Measurements from ENCODE around the gene BAIAP2L1. TPM values are rescaled to one million over a fixed set of nuclear protein-coding genes. Genes with fewer than 3 reads are reported as not detected.

BAIAP2L1 gene
- total RNA-seq, 8 experiments from 2014 or later = 0.66 to 2.5 (median 1.4) TPM

DNA sequence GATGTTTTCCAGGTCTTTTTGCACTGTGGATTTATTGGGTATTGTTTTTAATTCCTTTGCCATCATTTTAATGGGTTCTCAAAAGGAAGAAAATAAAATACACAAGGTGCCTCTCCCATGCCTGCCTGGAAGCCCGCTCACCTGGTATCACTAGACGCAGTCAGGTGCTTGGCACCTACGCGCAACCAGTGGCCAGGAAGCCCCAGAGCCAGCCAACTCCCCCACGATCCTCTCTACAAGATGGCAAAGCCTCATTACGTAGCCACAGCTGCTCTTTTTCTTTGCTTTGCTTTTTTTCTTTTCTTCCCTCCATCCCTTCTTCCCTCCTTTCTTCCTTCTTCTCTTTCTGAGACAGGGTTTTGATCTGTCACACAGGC is 34.3 kb downstream of the BAIAP2L1 start:
- ATAC-seq (replicated peaks in 6 of 8) = no peak
- WGBS, 10 experiments = 46 to 100% (median 86%) methylated on average over 1 to 6 of the region's 6 CpGs; no CpG with 5 or more reads in 2 of the 10 experiments
- Histone ChIP-seq H3K4me3 (no peak overlapping the region), H3K27ac (no peak overlapping the region), H3K4me1 (replicated peaks in 1 of 2) (no peaks in the 10 kb centered on the region)
- in situ Hi-C loops (cut with MboI; ENCODE audit: low pct_unique_long_range_greater_than_20kb in 2 of 9, low sequenced_read_pairs in 9 of 9, unreplicated experiment in 9 of 9) = no loop called here

DNA sequence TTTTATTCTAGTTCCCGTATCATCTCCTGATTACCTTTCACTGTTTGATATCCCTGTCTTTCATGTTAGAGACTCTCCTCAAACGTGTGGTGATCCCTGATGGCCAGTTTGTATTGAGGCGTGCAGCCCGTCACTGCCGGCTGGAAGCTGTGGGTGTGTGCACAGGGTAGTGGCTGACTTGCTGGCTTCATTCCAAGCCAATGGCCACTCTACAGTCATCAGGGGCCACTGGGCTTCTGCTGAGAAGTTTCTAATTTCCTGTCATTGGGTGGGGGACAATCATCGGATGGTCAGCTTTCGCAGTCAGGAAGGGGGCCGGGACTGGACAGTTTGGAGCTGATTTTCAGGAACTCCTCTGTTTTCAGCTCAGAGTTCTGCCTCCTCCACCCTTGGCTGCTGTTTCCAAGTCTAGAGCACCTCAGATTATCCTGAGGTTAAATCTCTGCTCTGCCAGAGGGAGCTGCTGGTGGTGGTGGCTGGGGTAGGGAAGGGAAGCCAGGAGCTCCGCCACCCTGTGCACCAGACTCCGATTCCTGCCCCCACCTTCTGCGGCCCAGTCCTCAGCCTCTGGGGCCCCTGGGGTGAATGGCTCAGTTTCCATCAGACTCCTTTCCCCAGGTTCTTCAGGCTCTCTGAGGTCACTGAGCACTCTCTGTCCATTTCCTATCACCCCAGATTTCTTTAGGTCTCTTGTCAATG is 34.9 kb downstream of the BAIAP2L1 start:
- Histone ChIP-seq H3K4me1 (replicated peaks in 1 of 2) (no peaks in the 10 kb centered on the region), H3K4me3 (no peak overlapping the region), H3K27ac (no peak overlapping the region)
- peak in 2 of 8 experiments; percentile 93 to 98 for ATAC-seq (replicated peaks in 6 of 8)
- 56 to 100% (median 91%) methylated on average over 2 to 10 of the region's 11 CpGs; no CpG with 5 or more reads in 4 of the 10 experiments for WGBS, 10 experiments
- in situ Hi-C loops (cut with MboI; ENCODE audit: low pct_unique_long_range_greater_than_20kb in 2 of 9, low sequenced_read_pairs in 9 of 9, unreplicated experiment in 9 of 9) = no loop called here

DNA sequence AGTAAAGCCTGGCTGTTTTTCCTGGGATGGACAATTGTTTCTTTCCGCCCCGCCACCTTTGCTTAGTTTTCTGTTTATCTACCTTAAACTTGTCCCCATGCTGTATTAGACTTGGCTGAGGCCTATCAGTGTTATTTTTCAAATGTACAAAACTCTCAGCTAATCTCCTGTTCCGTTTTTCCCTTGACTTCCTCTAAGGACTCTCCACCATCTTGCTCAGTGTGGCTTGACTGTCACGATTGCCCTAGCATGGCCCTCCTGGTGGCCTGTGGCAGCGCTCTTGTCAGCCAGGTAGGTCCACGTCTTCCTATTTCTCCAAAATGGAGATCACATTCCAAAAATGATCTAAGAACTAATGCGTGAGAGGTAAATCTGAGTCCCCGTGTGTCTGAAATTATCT is 36.7 kb downstream of the BAIAP2L1 start:
- Histone ChIP-seq H3K4me3 (no peak overlapping the region), H3K27ac (no peak overlapping the region), H3K4me1 (replicated peaks in 1 of 2) (no peaks in the 10 kb centered on the region)
- WGBS, 10 experiments = 71 to 100% (median 91%) methylated on average over 1 to 8 of the region's 8 CpGs
- ATAC-seq (replicated peaks in 6 of 8) = no peak
- in situ Hi-C loops (cut with MboI; ENCODE audit: low pct_unique_long_range_greater_than_20kb in 2 of 9, low sequenced_read_pairs in 9 of 9, unreplicated experiment in 9 of 9) = no loop called here

GRCh38 chr7:98362517-98362916 is 38.4 kb downstream of the BAIAP2L1 start:
- H3K4me3 ChIP-seq = no peak overlapping the region
- in situ Hi-C loops (cut with MboI; ENCODE audit: low pct_unique_long_range_greater_than_20kb in 2 of 9, low sequenced_read_pairs in 9 of 9, unreplicated experiment in 9 of 9) = no loop called here
- ATAC-seq (replicated peaks in 6 of 8) = no peak
- WGBS, 10 experiments = 14 to 100% (median 67%) methylated on average over 1 to 3 of the region's 4 CpGs; no CpG with 5 or more reads in 3 of the 10 experiments
- no peak overlapping the region for H3K27ac ChIP-seq
- no peaks in the 10 kb centered on the region for H3K4me1 ChIP-seq (replicated peaks in 1 of 2)

GRCh38 chr7:98360221-98361130 is 40.4 kb downstream of the BAIAP2L1 start:
- in situ Hi-C loops (cut with MboI; ENCODE audit: low pct_unique_long_range_greater_than_20kb in 2 of 9, low sequenced_read_pairs in 9 of 9, unreplicated experiment in 9 of 9) = no loop called here
- no peaks in the 10 kb centered on the region for H3K4me1 ChIP-seq (replicated peaks in 1 of 2)
- 20 to 100% (median 78%) methylated on average over 1 to 10 of the region's 10 CpGs; no CpG with 5 or more reads in 1 of the 10 experiments for WGBS, 10 experiments
- ATAC-seq (replicated peaks in 6 of 8) = peak in 7 of 8 experiments; percentile 19 to 90 (median 68)
- no peak overlapping the region for H3K27ac ChIP-seq
- H3K4me3 ChIP-seq = no peak overlapping the region

- 80 to 100% (median 89%) methylated on average over 2 to 6 of the region's 13 CpGs; no CpG with 5 or more reads in 4 of the 10 experiments for WGBS, 10 experiments
- Histone ChIP-seq H3K4me1 (replicated peaks in 1 of 2) (no peaks in the 10 kb centered on the region), H3K4me3 (no peak overlapping the region), H3K27ac (no peak overlapping the region)
- in situ Hi-C loops (cut with MboI; ENCODE audit: low pct_unique_long_range_greater_than_20kb in 2 of 9, low sequenced_read_pairs in 9 of 9, unreplicated experiment in 9 of 9) = no loop called here
- peak in 1 of 8 experiments; percentile 16 for ATAC-seq (replicated peaks in 6 of 8)
These were observed 41.5 kb downstream of the BAIAP2L1 start for GRCh38 chr7:98359395-98359794.

DNA sequence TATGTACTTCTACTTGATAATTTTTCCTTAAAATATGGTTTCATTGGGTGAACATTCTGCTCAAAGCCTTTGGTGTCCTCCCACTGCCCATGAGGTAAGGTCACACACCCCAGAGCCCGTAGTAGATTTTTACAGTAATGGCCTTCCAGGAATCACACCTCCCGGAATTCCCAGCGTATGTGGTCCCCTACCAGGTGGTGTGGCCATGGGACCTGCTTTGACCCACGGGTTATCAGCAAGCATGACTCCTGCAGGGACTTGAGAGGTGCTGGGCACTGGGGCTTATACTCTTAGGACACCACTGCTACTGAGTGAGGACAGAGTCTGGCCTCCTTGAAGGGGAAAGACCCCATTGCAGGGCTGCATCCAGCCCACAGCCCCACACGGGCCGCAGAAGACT is 42.2 kb downstream of the BAIAP2L1 start:
- no peak for ATAC-seq (replicated peaks in 6 of 8)
- Histone ChIP-seq H3K4me3 (no peak overlapping the region), H3K27ac (no peak overlapping the region), H3K4me1 (replicated peaks in 1 of 2) (no peaks in the 10 kb centered on the region)
- in situ Hi-C loops (cut with MboI; ENCODE audit: low pct_unique_long_range_greater_than_20kb in 2 of 9, low sequenced_read_pairs in 9 of 9, unreplicated experiment in 9 of 9) = no loop called here
- WGBS, 10 experiments = 80 to 100% (median 100%) methylated on average over 1 of the region's 6 CpGs; no CpG with 5 or more reads in 7 of the 10 experiments

DNA sequence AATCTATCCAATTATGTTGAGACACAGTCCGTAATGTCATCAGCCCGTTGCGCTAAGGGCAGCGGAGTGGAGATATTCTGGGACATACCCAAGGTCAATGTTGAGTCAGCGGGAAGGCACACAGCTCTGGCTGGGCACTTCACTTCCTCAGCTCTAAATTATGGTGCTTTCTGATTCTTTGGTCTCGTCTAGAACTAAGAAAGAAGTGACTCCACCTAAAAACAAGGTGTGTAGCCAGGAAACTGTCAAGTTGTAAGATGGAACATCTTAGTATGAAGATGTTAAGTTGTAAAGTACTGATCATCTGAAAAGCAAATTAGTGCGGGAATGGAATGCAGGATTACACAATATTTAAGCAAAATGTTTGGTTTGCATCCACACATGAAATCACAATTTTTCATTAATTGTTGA is 43.1 kb downstream of the BAIAP2L1 start:
- Histone ChIP-seq H3K27ac (no peak overlapping the region), H3K4me1 (replicated peaks in 1 of 2) (no peaks in the 10 kb centered on the region), H3K4me3 (no peak overlapping the region)
- WGBS, 10 experiments = 0 to 100% (median 88%) methylated on average over 1 to 7 of the region's 7 CpGs; no CpG with 5 or more reads in 1 of the 10 experiments
- ATAC-seq (replicated peaks in 6 of 8) = peak in 3 of 8 experiments; percentile 27 to 51 (median 27)
- in situ Hi-C loops (cut with MboI; ENCODE audit: low pct_unique_long_range_greater_than_20kb in 2 of 9, low sequenced_read_pairs in 9 of 9, unreplicated experiment in 9 of 9) = no loop called here

DNA sequence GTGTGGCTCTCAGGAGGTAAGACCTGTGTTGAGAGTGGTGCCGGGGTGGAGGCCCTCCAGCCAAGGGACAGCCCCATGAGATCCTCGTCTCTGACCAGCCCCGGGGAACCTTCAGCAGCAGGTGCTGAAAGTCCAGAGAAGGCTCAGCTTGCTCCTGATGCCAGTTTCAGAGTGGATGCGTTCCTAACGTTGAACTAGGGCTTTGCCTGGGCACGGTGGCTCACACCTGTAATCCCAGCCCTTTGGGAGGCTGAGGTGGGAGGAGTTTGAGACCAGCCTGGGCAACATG is 45.7 kb downstream of the BAIAP2L1 start:
- Histone ChIP-seq H3K4me1 (replicated peaks in 1 of 2) (no peaks in the 10 kb centered on the region), H3K27ac (no peak overlapping the region), H3K4me3 (no peak overlapping the region)
- WGBS, 10 experiments = 40 to 100% (median 90%) methylated on average over 1 to 5 of the region's 6 CpGs; no CpG with 5 or more reads in 5 of the 10 experiments
- in situ Hi-C loops (cut with MboI; ENCODE audit: low pct_unique_long_range_greater_than_20kb in 2 of 9, low sequenced_read_pairs in 9 of 9, unreplicated experiment in 9 of 9) = no loop called here
- no peak for ATAC-seq (replicated peaks in 6 of 8)

- Histone ChIP-seq H3K4me3 (no peak overlapping the region), H3K4me1 (replicated peaks in 1 of 2) (no peaks in the 10 kb centered on the region), H3K27ac (no peak overlapping the region)
- peak in 3 of 8 experiments; percentile 13 to 72 (median 70) for ATAC-seq (replicated peaks in 6 of 8)
- WGBS, 10 experiments = 0 to 100% (median 91%) methylated on average over 2 to 11 of the region's 22 CpGs
- in situ Hi-C loops (cut with MboI; ENCODE audit: low pct_unique_long_range_greater_than_20kb in 2 of 9, low sequenced_read_pairs in 9 of 9, unreplicated experiment in 9 of 9) = no loop called here
These were observed 46.2 kb downstream of the BAIAP2L1 start for GRCh38 chr7:98354511-98355249.

GRCh38 chr7:98354052-98354451 is 46.8 kb downstream of the BAIAP2L1 start:
- no peak for ATAC-seq (replicated peaks in 6 of 8)
- Histone ChIP-seq H3K27ac (no peak overlapping the region), H3K4me3 (no peak overlapping the region), H3K4me1 (replicated peaks in 1 of 2) (no peaks in the 10 kb centered on the region)
- 65 to 96% (median 93%) methylated on average over 4 to 7 of the region's 7 CpGs; no CpG with 5 or more reads in 1 of the 10 experiments for WGBS, 10 experiments
- in situ Hi-C loops (cut with MboI; ENCODE audit: low pct_unique_long_range_greater_than_20kb in 2 of 9, low sequenced_read_pairs in 9 of 9, unreplicated experiment in 9 of 9) = no loop called here

DNA sequence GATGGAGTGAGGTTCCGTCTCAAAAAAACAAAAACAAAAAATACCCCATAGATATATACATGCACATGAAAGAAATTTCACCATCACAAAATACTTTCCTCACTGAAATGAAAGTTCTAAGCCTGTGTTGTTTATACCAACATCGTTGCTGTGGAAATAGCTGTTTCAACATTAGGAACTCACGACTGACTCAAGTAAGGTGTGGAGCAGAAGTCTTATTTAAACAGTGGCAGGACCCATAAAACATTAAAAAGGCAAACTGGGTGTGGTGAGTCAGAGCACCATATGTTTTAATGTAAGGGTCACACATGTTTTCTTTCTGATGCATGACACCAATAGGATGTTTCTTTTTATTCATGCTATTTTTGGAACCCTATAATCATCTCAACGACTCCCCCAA is 48.3 kb downstream of the BAIAP2L1 start:
- peak in 3 of 8 experiments; percentile 86 to 92 (median 86) for ATAC-seq (replicated peaks in 6 of 8)
- 0 to 95% (median 60%) methylated on average over 1 to 4 of the region's 4 CpGs; no CpG with 5 or more reads in 1 of the 10 experiments for WGBS, 10 experiments
- Histone ChIP-seq H3K27ac (no peak overlapping the region), H3K4me1 (replicated peaks in 1 of 2) (no peaks in the 10 kb centered on the region), H3K4me3 (no peak overlapping the region)
- in situ Hi-C loops (cut with MboI; ENCODE audit: low pct_unique_long_range_greater_than_20kb in 2 of 9, low sequenced_read_pairs in 9 of 9, unreplicated experiment in 9 of 9) = no loop called here

GRCh38 chr7:98351136-98351535 is 49.8 kb downstream of the BAIAP2L1 start:
- WGBS, 10 experiments = 67 to 100% (median 92%) methylated on average over 1 to 7 of the region's 8 CpGs; no CpG with 5 or more reads in 5 of the 10 experiments
- in situ Hi-C loops (cut with MboI; ENCODE audit: low pct_unique_long_range_greater_than_20kb in 2 of 9, low sequenced_read_pairs in 9 of 9, unreplicated experiment in 9 of 9) = no loop called here
- ATAC-seq (replicated peaks in 6 of 8) = no peak
- H3K4me3 ChIP-seq = no peak overlapping the region
- H3K27ac ChIP-seq = no peak overlapping the region
- no peaks in the 10 kb centered on the region for H3K4me1 ChIP-seq (replicated peaks in 1 of 2)
